NCI-H1048 (cell line): ENCODE results near the gene TMEM121B.

Experiments
- DNase-seq: peaks from one replicate; lab custom pipeline; 2025; lab: John Stamatoyannopoulos, UW

The TMEM121B gene

DNA sequence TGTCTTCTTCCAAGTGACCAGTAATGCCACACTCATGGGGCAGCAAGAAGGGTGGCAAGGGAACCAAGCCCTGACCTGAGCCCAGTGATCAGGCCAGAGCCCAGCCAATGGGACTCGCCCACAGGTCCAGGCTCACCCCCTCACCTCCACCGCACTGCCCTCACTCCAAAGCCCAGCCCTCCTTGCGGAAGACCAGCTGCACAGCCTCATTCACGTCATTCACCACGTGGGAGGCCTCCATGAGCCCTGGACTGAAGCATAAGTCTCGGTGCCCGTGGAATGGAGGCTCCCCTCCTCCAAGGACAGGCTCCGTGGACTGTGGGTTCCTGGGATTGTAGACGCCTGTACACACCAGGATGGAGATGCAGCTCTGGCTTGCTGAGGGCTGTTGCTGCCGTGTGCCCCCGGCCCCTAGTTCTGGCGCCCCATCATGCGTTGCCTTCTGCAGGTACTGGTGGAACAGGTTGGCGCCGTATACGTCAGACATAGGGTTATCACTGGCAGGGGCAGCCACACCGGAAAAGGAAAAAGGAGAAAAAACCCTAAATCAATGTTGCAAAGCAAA, 16.8 kb upstream of the TMEM121B start:
- no peak for DNase-seq

DNA sequence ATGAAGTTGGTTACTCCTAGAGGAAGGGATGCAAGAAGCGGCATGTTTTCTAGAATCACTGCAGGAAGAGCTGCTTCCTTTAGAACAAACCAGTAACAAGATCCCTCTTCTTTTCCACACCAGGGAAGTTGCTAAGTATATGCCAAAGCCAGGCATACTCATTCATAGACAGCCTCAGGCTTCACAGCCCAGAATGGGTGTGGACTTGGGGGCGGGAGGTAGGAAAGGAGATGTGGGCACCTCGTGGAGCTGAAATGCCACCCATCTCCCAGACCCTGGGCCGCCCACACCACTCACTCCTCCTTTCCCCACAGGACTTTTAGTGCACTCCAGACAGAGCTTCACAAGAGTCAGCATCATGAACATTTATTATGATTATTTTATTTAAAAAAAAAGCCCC, 16.0 kb upstream of the TMEM121B start:
- DNase-seq, result no peak

DNA sequence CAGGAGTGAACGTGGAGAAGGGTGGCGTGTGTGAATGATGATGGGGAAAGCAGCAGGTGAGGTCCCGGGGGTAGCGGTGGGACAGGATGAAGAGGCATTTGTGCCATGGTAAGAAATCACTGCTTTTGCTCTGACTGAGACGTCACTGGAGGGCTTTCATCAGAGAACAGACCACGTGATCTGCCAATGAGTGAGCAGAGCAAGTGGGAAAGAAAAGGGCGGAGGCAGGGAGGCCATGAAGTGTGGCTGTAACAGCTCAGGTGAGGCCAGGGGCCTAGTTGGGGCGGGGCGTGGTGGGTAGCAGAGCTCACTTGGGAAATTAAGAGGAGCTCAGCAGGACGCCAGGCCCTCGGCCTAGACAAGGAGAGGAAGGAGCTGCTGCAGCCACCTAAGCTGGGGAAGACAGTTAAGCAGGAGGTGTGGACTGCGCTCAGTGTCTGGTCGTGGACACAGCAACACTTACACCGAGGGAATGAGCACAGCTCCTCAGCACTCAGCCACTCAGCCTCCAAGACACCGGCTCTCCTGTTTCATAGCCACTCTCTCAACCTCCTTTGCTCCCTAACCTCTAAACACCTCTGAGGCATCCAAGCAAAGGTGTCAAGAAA, 14.1 kb upstream of the TMEM121B start:
- no peak for DNase-seq

DNA sequence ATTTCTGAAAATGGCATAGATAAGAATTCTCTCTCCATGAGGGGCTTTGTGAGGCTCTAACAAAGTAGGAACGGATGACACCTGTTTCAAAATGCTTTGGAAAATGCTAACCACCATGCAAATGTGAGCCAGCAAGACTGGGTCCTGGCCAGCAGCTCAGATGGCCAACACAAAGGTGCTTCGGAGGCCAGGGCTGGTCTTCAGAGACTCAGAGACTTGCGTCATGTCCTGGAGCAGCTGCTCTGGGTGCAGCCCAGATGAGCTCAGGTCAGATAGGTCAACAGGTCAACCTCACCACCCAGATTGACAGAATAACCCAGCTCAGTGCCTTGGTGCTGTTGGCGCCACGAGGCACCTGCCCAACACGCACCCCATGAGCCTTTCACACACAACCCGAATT, 12.0 kb upstream of the TMEM121B start:
- DNase-seq, result no peak

DNA sequence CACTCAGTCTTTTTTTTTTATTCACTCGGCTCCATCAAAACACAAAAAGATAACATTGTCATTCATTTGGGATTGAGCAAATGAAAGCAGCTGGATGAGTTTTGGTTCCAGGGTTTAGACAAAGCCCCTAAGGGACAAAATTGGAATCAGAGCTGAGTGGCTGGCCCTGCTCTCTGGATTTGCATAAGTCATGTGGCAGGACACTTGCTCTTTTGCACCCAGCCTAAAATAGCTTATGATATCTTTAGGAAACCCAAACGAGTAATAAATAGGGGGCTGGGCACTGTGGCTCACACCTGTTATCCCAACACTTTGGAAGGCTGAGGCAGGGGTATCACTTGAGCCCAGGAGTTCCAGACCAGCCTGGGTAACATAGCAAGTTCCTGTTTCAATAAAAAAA, 11.0 kb upstream of the TMEM121B start:
- DNase-seq, result no peak

DNA sequence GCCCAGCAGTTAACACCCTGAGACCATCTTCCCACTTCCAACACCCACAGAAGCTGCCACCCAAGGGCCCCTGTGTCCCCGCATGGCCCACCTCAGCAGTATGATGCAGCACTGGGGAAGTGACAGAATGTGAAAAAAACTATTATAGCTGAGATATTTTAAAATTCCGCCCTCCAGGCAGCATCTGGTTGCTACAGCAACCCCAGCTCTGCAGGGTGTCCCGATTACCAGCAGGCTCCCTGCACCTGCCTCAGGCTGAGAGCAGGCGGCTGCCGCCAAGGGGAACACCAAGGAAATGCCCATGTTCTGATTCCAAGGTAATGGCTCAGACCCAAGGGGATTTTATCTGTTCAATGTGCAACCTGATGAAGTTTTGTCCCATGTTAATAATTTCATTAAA, 10.5 kb upstream of the TMEM121B start:
- no peak for DNase-seq

DNA sequence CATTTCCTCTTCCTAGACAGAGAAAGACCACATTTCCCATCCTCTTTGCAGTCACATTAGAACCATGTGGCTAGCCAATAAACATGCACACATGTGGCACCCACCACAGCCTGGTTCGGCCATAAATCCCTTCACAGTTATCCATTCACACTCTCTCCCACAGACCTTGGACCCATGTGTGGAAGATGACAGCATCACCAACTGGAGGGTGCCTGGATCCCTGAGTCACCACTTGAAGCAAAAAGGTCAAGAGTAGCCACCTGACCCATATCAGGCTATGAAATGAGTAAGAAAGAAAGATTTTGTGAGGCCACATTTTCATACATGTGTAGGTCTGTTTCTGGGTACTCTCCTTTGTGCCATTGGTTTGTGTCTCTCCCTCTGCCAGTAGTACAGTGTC, 9.0 kb upstream of the TMEM121B start:
- no peak for DNase-seq

DNA sequence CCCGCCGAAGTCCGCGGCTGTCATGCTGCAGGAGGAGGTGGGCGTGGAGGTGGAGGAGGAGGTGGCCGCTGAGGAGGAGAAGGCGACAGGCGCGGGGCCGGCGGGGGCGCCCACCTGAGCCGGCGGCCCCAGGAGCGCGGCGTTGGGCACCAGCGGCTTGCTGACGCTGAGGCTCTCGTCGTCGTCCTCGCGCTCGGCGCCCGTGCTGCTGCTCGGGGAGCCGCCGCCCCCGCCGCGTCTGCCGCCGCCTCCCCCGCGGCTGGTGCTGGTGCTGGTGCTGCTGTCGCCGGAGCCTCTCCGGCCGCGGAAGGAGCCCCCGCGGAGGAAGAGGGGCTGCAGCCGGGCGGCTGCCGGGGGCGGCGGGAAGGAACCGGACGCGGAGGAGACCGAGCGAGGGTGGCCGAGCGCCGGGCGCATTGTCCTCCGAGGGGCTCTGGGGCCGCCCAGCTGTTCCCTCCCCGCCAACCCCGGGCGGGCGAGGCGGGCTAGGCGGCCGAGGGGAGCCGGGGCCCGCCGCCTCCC, 388 bp downstream of the TMEM121B start:
- DNase-seq, result no peak

DNA sequence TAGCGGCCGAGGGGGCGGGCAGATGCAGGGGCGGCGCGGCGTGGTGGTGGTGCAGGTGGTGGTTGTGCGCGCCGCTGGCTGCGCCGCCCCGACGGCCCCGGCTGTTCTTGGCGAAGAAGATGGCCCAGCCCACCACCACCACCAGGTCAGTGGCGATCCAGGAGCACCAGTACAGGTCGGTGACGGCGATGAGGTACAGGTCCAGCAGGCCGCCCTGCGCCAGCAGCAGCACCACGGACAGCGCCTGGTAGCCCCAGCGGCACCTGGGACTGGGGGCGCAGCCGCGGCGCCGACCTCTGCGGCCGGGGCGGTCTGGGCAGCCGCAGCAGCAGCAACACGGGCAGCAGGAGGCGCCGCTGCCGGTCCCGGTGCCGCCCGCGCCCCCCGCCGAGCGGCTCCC, 879 bp downstream of the TMEM121B start:
- DNase-seq, result no peak

DNA sequence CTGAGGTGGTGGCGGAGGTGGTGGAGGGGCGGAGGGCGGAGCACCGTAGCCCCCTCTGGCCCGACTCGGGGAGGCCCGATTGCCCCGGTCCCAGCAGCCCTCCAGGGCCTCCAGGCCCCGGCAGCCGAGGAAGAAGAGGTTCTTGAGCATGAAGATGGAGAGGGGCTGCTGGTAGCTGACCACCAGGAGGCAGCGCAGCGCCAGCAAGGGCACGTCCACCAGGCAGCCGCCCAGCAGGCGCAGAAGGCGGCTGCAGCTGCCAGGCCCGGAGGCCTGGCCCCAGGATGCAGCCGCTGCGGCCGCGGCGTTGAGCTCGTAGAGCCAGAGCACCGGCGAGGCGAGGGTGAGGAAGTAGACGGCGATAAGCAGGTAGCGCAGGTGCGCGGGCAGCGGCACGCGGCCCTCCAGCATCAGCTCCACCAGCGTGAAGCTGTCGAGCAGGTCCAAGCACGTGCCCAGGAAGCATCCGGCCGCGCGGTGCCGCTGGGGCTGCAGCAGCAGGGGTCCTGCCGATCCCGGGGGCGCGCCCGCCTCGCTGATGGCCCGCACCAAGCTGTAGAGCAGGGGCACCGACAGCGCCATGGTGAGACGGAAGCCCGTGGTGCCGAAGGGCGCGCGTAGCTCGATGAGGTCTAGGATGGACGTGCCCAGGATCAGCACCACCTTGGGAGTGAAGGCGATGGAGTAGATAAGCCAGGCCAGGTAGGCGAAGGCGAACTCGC, 1.5 kb downstream of the TMEM121B start:
- no peak for DNase-seq

DNA sequence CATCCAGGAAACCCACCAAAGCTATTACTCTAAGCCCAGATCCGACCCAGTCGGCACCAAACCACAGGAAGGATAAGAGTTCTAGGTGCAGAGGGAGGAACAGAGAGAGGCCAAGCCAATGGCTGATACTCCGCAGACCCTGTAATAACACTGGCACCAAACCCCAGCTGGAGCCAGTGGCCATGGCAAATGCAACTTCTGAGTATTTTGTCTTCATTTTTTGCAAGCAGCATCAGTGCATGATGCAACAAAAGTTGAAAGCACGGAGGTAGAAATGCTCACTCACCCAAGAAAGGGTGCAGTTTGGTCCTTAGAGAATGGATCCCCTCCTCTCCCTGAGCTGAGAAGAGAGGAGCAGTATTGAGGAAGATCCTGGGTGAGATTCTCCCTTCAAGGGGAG, 2.8 kb downstream of the TMEM121B start:
- DNase-seq, result no peak

DNA sequence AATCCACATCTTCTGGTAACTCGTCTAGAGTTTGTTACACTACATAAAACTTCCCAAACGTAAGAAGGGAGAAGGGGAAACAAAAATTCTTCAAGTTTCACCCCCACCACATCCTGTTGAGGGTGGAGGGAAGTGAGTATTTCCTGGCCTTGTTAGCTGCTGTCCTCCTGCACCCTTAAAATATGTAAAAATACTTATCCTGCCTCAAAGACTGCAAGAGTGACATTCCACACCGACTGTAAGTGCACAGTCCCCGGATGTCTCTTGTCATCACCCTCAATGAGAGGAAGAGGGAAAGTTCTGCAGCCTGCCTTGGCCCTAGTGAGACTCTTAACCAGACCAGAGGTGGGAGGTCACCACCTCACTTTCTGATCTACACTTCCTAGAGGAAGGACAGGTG, 3.3 kb downstream of the TMEM121B start:
- no peak for DNase-seq

DNA sequence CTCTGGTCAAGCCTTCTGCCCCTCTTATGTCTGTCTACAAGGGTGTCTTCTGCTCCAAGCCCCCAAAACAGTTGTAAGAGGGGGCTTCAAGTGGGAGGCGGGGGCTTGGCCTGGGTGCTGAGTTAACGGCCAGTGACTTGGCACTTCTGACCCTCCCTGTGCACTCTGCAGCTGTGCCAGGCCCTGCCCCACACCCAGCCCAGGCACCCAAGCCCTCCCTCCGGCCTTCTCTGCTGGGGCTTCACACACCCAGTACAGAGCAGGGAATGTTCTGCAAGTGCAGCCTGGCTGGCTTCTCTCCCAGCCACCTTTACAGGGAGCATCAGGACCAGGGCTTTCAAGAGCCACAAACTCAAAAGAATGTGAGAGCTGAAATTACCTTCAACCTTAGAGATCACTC, 3.8 kb downstream of the TMEM121B start:
- DNase-seq, result no peak

DNA sequence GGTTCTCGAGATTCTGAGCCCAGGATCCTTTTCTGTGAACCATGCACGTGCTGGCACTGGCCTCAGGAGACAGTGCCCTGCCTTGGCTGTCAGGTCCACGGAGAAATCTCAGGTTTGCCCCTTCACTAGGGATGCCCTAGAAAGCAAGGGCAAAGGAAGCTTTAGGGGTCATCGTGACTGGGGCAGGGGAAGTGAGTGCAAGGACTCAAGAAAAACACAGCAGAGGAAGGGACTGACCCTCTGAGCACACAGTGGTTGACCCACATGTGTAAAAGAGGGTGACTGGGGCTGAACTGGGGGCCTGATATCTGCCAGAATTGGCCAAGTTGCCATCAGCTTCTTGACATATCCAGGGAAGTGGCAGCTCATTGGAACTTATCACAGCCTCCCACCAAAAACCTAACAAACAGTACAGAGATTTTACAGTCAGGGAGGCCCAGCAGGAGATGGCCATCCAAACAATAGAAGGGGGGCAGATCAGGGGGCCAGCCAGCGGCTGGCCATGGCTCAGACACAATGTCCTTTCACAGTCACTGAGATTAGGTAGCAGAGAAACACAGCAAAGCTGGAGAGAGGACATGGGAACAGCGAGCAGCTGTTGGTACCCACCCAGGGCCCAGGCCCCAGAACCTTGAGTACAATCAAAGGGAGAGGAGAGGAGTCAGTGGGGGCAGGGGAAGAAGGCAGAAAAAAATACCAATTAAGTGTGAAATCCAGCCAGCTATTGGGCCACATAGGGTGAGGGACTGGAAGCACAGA, 4.4 kb downstream of the TMEM121B start:
- no peak for DNase-seq

DNA sequence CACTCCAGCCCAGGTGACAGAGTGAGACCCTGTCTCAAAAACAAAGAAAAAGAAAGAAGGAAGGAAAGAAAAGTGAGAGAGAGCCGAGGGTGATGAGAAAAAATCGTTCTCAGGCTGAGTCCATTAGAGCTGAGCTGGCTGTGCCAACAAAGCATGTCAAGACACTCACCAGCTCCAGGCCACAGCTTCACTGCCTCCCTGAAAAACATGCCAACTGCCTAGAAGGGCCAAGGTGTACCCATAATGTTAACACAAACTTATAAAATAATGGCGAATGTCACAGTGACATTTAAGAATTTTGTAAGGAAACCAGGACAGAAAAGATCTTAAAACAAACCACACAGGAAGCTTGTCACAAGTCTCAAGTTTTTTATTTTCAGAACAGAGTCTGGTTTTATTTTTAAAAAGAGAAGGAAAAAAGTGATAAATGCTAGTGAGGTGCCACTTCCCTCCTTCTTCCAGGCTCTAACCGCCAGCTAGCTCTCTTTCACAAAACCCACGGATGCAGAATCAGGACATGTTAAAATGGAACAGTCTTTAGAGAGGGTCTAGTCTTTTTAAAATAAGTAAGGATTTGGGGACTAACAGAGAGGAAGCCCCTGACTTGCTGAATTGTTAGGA, 5.1 kb downstream of the TMEM121B start:
- DNase-seq, result no peak

DNA sequence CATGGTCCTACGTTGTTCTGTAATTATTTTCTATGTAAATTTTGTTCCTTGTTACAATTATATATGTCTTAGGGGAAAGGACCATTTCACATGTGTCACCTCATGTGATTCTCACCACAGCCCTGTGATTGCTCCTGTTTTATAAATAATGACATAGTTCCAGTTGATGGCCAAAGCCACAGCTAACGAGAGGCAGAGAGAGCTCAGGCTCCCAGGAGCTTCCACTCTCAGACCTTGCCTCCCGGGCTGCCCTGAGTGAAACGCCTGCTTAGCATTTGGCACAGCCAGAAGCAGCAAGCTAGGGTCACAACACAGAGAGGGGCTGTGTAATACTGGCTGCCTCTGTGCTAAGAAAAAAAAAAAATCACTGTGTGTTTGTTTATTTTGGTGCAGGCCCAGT, 5.9 kb downstream of the TMEM121B start:
- DNase-seq, result no peak

DNA sequence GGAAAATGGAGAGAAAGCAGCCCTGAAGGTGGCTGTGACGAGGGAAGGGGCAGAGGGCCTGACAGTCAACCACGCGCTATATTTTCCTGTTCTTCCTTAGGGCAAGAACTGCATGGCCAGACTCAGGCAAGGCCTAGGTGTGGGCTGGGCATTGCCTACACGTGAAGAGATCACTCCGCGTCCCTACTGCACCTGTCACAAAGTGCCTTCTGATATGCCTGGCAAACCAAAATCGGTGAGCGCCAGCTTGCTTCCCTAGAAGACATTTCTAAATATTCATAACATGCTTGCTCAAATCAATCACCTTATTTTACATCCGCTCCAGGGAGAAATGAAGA, 6.3 kb downstream of the TMEM121B start:
- no peak for DNase-seq

DNA sequence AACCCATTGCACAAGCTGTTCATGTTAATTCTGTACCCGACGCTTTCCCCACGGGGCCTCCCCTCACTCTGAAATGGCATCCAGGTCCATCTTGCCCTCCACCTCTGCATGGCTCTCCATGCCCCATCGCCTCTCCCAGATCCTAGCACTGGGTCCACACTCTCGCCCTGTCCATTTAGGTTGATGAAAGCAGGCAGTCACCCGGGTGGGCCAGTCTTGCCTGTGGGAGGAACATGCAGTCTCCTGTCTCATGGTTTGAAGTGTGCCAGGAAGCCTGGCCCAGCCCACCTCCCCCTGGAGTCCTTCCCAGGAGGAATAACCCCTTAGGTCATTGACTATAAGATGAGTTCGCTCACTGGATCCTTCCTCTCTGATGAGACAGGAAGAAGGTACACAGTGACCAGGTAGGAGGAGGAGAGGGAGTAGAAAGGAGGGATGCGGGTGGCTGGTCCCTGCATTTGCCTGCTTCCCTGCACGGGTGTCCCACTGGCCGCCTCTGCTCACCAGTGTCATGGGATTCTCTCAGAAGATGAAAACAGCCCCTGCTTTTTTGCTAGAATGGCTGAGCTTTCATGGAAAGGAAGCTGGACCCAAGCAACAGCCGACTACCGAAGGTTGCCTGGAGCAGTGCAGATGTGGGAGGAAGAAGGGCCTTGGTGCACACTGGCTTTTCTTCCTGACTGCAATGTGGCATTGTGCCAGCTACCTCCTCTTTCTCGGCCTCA, 6.8 kb downstream of the TMEM121B start:
- DNase-seq, result no peak

DNA sequence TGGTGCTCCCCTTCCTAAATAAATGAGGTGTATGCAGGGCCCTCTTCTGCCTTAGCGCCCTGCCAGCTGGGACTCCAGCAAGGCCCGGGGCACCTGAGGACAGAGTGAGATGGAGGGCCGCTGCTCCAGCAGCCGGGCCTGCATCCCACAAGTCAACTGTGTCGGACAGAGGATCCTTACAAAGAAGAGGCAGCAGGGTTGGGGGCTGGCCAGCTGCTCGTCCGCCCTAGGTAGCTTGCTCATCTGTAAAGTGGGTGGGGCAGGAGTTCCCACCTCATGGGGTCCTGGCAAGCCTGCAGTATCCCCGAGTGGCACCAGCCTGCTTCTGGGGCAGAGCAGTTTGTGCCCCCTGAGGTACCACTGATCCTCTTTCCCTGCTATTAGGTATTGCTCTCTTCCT, 7.6 kb downstream of the TMEM121B start:
- DNase-seq, result no peak

DNA sequence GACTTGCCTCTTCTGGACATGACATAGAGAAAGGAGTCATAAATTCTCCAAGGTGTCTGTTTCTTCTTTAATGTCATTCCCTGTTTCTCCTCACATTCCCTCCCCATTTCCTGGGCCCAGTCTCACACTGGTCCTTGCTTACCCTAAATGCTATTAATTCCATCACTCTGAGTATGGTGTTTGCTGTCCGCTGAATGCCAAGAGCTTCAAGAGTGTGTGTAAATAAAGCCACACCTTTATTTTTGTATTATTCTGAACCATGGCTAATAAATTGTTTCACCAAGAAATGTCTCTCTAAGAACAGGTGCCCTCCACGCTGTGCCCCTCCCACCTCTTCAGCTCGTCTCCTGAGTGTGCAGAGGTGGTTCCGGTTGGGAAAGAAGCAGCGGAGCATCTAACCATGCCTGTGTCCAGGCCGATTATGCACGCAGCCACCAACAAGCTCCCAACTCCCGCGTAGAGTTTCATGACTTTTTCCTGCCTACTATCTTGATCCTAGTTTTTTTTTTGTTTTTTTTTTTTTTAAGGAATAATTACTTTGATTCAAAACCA, 8.6 kb downstream of the TMEM121B start:
- DNase-seq, result no peak

DNA sequence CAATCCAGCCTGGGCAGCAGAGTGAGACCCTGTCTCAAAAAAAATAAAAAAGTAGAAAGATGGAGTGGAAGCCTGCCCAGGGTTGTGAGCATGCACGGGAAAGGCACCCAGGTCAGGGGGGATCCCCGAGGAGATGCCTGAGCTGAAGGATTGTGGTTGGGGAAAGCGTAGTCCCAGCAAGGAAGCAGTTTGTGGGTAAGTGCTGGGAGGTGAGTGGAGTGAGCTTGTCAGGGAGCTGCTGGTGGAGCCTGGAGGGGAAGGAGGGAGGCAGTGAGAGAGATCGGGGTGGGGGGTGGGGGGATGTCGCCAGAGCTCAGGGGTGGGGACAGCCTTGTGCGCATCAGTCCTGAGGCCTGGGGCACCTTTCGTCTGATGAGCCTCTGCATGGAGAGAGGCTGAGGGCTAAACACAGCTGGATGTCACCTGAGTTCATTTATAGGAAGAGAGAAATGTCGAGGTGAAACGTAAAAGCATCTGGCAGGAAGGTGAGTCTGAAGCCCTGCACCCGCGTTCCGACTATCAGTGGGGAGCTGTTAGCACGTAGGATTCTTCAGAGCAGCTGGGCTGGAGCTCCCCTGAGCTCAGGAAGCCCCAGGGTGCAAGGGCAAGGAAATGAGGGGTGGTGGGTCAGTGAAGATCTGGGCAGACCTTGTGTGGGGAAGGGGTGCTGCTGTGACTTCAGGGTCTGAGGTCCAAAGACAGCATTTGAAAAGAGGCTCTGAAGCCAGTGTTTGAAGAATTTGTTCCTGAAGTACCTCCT, 10.2 kb downstream of the TMEM121B start:
- no peak for DNase-seq
